GM12878 (cell line): ENCODE data around the gene SAMSN1. TPM values are rescaled to one million over a fixed set of nuclear protein-coding genes. Genes with fewer than 3 reads are reported as not detected.

Source experiments
- ATAC-seq: fragments of 200-7000 bp; cut with Tn5 transposase; 3 replicates; pipeline ENCODE4 v1.9.1; 2020; ENCODE audit warnings: mild to moderate bottlenecking, moderate library complexity
- BruUV-seq: library from RNA; stranded (reverse); fragments of 400-500 nt; replicated peaks from 2 replicates; lab custom pipeline; 2021; lab: Mats Ljungman, UMichigan
- CTCF ChIA-PET: fragments of 300-600 bp; sonication (Branson Sonifier 250); formaldehyde crosslinking; extraction: SDS; loops from one replicate; lab custom pipeline; 2021; ENCODE audit warnings: inconsistent platforms; lab: Yijun Ruan, JAX
- POLR2A ChIA-PET: fragments of 350-600 bp; formaldehyde crosslinking; extraction: SDS; loops from one replicate; lab custom pipeline; 2021; ENCODE audit warnings: inconsistent platforms; lab: Charles Lee
- RAD21 ChIA-PET: fragments of 300-600 bp; sonication (Branson Sonifier 250); formaldehyde crosslinking; loops from one replicate; lab custom pipeline; 2023; ENCODE audit warnings: antibody characterized with exemption; ENCODE audit not compliant: unreplicated experiment; lab: Charles Lee
- SMC1A ChIA-PET: fragments of 300-600 bp; sonication (Branson Sonifier 250); formaldehyde crosslinking; loops from one replicate; lab custom pipeline; 2023; ENCODE audit not compliant: unreplicated experiment, uncharacterized antibody; lab: Charles Lee
- DNase-seq: peaks from one replicate; pipeline ENCODE4 v3.0.0-alpha.2; 2011; ENCODE audit warnings: low read depth, low spot score
- FAIRE-seq: peaks from 3 replicates; lab custom pipeline; 2011; peaks lifted over from hg19 to GRCh38; lab: Jason Lieb, UNC
- H2AFZ ChIP-seq: 2 replicates; pipeline ENCODE4 v1.6.0; 2011; ENCODE audit warnings: low read depth, low read length, control low read depth; ENCODE audit not compliant: control insufficient read depth
- H3K27ac ChIP-seq: 2 replicates; pipeline ENCODE4 v1.5.1; 2011; ENCODE audit warnings: control low read depth; ENCODE audit not compliant: control insufficient read depth, insufficient read depth
- H3K27me3 ChIP-seq, 2 experiments: replicated peaks in 1 of 2; 2 replicates each; pipeline versions ENCODE4 v1.6.0 to v1.6.1; 2011; ENCODE audit warnings: low read length in 1 of 2; ENCODE audit not compliant: control insufficient read depth in 2 of 2, insufficient read depth in 2 of 2
- H3K36me3 ChIP-seq, 2 experiments: 2 replicates each; pipeline ENCODE4 v1.5.1; 2011; ENCODE audit warnings: low read length in 1 of 2; ENCODE audit not compliant: control insufficient read depth in 2 of 2, insufficient read depth in 2 of 2
- H3K4me1 ChIP-seq: 2 replicates; pipeline ENCODE4 v1.6.1; 2011; ENCODE audit warnings: mild to moderate bottlenecking, low read length, moderate library complexity, mixed read lengths; ENCODE audit not compliant: control insufficient read depth, insufficient read depth
- H3K4me2 ChIP-seq: 2 replicates; pipeline ENCODE4 v1.6.0; 2011; ENCODE audit warnings: control low read depth; ENCODE audit not compliant: control insufficient read depth, insufficient read depth
- H3K4me3 ChIP-seq: fragments of 200-600 bp; sonication (generic); 2 replicates; pipeline ENCODE4 v1.5.1; 2016
- H3K79me2 ChIP-seq: 2 replicates; pipeline ENCODE4 v1.6.0; 2011; ENCODE audit warnings: low read length; ENCODE audit not compliant: control insufficient read depth, insufficient read depth
- H3K9ac ChIP-seq: 2 replicates; pipeline ENCODE4 v1.8.0; 2011; ENCODE audit warnings: low read length, control low read depth, mixed read lengths; ENCODE audit not compliant: control insufficient read depth, insufficient read depth
- H3K9me3 ChIP-seq: replicated peaks from 3 replicates; pipeline ENCODE4 v1.5.1; 2011; ENCODE audit warnings: mild to moderate bottlenecking, low read length; ENCODE audit not compliant: control insufficient read depth, insufficient read depth
- H4K20me1 ChIP-seq: 2 replicates; pipeline ENCODE4 v1.6.0; 2011; ENCODE audit not compliant: control insufficient read depth, insufficient read depth
- BMI1 ChIP-seq: fragments of 450-650 bp; IDR thresholded peaks from 2 replicates; pipeline ENCODE4 v1.6.1; 2016; ENCODE audit warnings: mild to moderate bottlenecking, moderate library complexity, borderline replicate concordance
- BRCA1 ChIP-seq: IDR thresholded peaks from 2 replicates; pipeline ENCODE4 v1.6.1; 2011; ENCODE audit warnings: low read depth, low read length, improper control_type of control experiment
- CHD1 ChIP-seq: IDR thresholded peaks from 2 replicates; pipeline ENCODE4 v1.6.1; 2012; ENCODE audit warnings: low read depth, low read length, improper control_type of control experiment
- EED ChIP-seq: sonication (generic); IDR thresholded peaks from 2 replicates; pipeline ENCODE4 v1.6.1; 2016; ENCODE audit warnings: antibody characterized with exemption, low read depth
- IKZF2 ChIP-seq, 2 experiments: fragments of 450-650 bp; IDR thresholded peaks; 2 replicates each; pipeline ENCODE4 v1.6.1; 2017; ENCODE audit warnings: mild to moderate bottlenecking in 2 of 2, moderate library complexity in 2 of 2
- IRF4 ChIP-seq: IDR thresholded peaks from 2 replicates; pipeline ENCODE4 v1.6.1; 2011; ENCODE audit warnings: low read depth, low read length
- JUND ChIP-seq: IDR thresholded peaks from 2 replicates; pipeline ENCODE4 v1.6.1; 2012; ENCODE audit warnings: low read depth, mild to moderate bottlenecking, low read length, improper control_type of control experiment, moderate library complexity
- KDM1A ChIP-seq: fragments of 200-600 bp; sonication (generic); IDR thresholded peaks from 2 replicates; pipeline ENCODE4 v1.6.1; 2016; ENCODE audit warnings: borderline replicate concordance
- NFYA ChIP-seq: IDR thresholded peaks from 2 replicates; pipeline ENCODE4 v1.6.1; 2011; ENCODE audit warnings: low read depth, mild to moderate bottlenecking, low read length, improper control_type of control experiment, borderline replicate concordance
- POLR2AphosphoS2 ChIP-seq: IDR thresholded peaks from 2 replicates; pipeline ENCODE4 v1.6.1; 2011; ENCODE audit warnings: low read depth, mild to moderate bottlenecking, low read length, improper control_type of control experiment, moderate library complexity
- RELA ChIP-seq: fragments of 450-650 bp; IDR thresholded peaks from 2 replicates; pipeline ENCODE4 v1.8.0; 2014; ENCODE audit warnings: borderline replicate concordance; ENCODE audit not compliant: partially characterized antibody
- SIN3A ChIP-seq: IDR thresholded peaks from 2 replicates; pipeline ENCODE4 v1.6.1; 2012; ENCODE audit warnings: low read depth, low read length, improper control_type of control experiment
- YBX1 ChIP-seq: fragments of 450-650 bp; IDR thresholded peaks from 2 replicates; pipeline ENCODE4 v1.6.1; 2016; ENCODE audit warnings: antibody characterized with exemption
- ZNF384 ChIP-seq: IDR thresholded peaks from 2 replicates; pipeline ENCODE4 v1.6.1; 2012; ENCODE audit warnings: low read depth, mild to moderate bottlenecking, low read length, improper control_type of control experiment, borderline replicate concordance
- WGBS: methylation state at CpG from one replicate; pipeline ENCODE4 v1.1.6; 2016; ENCODE audit warnings: low lambda C conversion rate; ENCODE audit not compliant: insufficient replicate concordance, insufficient coverage; ENCODE audit errors: missing lambda C conversion rate; 5-methylcytosine and 5-hydroxymethylcytosine counted together
- in situ Hi-C: fragments of 300-500 bp; cut with MboI; formaldehyde crosslinking; loops from 9 replicates; pipeline ENCODE4 v1.14.3; 2018; ENCODE audit warnings: mixed read lengths
- intact Hi-C: fragments of 100-400 bp; cut with micrococcal nuclease; formaldehyde crosslinking; loops from one replicate; pipeline ENCODE4 v1.14.2; 2022; ENCODE audit not compliant: unreplicated experiment
- polyA plus RNA-seq, 11 experiments: library from polyadenylated mRNA; depleted of rRNA in 4 of 11; unstranded in 6 of 11; stranded (reverse) in 5 of 11; fragments of >200 nt; fragmentation: Nextera tagmentation in 4 of 11; fragmentation: Illumina TruSeq in 1 of 11; extraction: Ambion mirVana in 4 of 11; extraction: Trizol in 1 of 11; gene quantifications; 1 replicate in 1 of 11; 2 replicates in 10 of 11; pipeline versions ENCODE4 v1.2.1 to v1.2.3, GENCODE V29; 2011 to 2016; ENCODE audit warnings: inconsistent platforms in 2 of 11, missing spikeins in 2 of 11, low read depth in 1 of 11
- total RNA-seq, 4 experiments: library from RNA; depleted of rRNA in 3 of 4; stranded (reverse); fragments of >200 nt in 3 of 4; fragmentation: Illumina TruSeq in 1 of 4; extraction: Trizol in 1 of 4; gene quantifications; 2 replicates each; pipeline versions ENCODE4 v1.2.1 to v1.2.3, GENCODE V29; 2013 to 2021
- TF ChIP-seq, protein P1 (sequence below): fragments of 450-650 bp; IDR thresholded peaks from 2 replicates; pipeline ENCODE4 v1.6.1; 2017; ENCODE audit warnings: mild to moderate bottlenecking, moderate library complexity
- TF ChIP-seq, protein P2 (sequence below): fragments of 450-650 bp; IDR thresholded peaks from 2 replicates; pipeline ENCODE4 v1.6.1; 2016; ENCODE audit warnings: mild to moderate bottlenecking, moderate library complexity, borderline replicate concordance
- TF ChIP-seq, protein P3 (sequence below): fragments of 450-650 bp; IDR thresholded peaks from 2 replicates; pipeline ENCODE4 v1.6.1; 2016; ENCODE audit warnings: mild to moderate bottlenecking

Gene SAMSN1
- total and polyA plus RNA-seq, 10 of the 15 experiments (the other 5 are each of a cell fraction or from before 2014, with no cell fraction given): 23.2 to 102 (median 44.9) TPM

DNA sequence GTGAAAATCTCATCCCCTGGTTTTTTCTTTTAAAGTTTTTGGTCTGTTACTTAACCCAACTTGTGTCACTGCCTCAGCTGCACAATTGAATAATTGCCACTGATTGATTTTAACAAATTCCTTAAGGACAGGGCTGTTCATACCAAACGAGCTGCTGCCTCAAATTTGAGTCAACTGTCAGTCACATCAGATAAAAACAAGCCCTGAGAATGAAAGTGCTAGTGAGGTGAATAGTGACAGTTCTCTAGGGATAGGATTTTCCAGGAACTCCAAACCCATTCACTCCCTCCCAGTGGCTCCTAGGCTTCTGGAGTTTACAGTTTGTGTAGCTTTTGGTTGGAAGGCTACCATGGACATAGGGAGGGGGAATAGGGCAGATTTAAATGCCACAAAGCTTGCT lies 79.4 kb downstream of the SAMSN1 start:
- Histone ChIP-seq H3K4me2 (no peak overlapping the region), H2AFZ (no peak overlapping the region), H3K27ac (no peak overlapping the region), H3K27me3 (no peaks in the 10 kb centered on the region), H3K9ac (no peak overlapping the region), H3K4me3 (no peak overlapping the region), H4K20me1 (no peaks in the 10 kb centered on the region), H3K36me3 (no peaks in the 10 kb centered on the region), H3K79me2 (no peaks in the 10 kb centered on the region), H3K9me3 (no peaks in the 10 kb centered on the region), H3K4me1 (no peaks in the 10 kb centered on the region)
- DNase-seq: no peak
- intact Hi-C loops (no loop called here), in situ Hi-C loops (no loop called here)
- SMC1A ChIA-PET: interaction anchor here (0.7 to 2.5 kb wide), 7 partner anchors 14 to 275 kb away, joined by 3 to 11 read pairs (median 3); no protein-coding TSS in a partner anchor
- FAIRE-seq: no peak
- WGBS: 13% methylated on average over 1 of the region's 1 CpG
- POLR2A ChIA-PET: no interaction called here
- CTCF ChIA-PET: interaction anchor here (1.1 to 1.6 kb wide), 2 partner anchors 8 to 13 kb away, joined by 3 to 4 read pairs; no protein-coding TSS in a partner anchor
- RAD21 ChIA-PET: no interaction called here
- no peak for ATAC-seq
- no TSS peak for BruUV-seq
- no peak for TF ChIP-seq EED
- no peak for TF ChIP-seq NFYA
- no peak for TF ChIP-seq BMI1
- no peak for TF ChIP-seq IRF4
- TF ChIP-seq CHD1: no peak
- TF ChIP-seq IKZF2 (IDR thresholded peaks at IDR 0.05): no peak
- TF ChIP-seq KDM1A: no peak
- no peak for TF ChIP-seq YBX1
- TF ChIP-seq BRCA1: no peak
- TF ChIP-seq, protein P1, sequence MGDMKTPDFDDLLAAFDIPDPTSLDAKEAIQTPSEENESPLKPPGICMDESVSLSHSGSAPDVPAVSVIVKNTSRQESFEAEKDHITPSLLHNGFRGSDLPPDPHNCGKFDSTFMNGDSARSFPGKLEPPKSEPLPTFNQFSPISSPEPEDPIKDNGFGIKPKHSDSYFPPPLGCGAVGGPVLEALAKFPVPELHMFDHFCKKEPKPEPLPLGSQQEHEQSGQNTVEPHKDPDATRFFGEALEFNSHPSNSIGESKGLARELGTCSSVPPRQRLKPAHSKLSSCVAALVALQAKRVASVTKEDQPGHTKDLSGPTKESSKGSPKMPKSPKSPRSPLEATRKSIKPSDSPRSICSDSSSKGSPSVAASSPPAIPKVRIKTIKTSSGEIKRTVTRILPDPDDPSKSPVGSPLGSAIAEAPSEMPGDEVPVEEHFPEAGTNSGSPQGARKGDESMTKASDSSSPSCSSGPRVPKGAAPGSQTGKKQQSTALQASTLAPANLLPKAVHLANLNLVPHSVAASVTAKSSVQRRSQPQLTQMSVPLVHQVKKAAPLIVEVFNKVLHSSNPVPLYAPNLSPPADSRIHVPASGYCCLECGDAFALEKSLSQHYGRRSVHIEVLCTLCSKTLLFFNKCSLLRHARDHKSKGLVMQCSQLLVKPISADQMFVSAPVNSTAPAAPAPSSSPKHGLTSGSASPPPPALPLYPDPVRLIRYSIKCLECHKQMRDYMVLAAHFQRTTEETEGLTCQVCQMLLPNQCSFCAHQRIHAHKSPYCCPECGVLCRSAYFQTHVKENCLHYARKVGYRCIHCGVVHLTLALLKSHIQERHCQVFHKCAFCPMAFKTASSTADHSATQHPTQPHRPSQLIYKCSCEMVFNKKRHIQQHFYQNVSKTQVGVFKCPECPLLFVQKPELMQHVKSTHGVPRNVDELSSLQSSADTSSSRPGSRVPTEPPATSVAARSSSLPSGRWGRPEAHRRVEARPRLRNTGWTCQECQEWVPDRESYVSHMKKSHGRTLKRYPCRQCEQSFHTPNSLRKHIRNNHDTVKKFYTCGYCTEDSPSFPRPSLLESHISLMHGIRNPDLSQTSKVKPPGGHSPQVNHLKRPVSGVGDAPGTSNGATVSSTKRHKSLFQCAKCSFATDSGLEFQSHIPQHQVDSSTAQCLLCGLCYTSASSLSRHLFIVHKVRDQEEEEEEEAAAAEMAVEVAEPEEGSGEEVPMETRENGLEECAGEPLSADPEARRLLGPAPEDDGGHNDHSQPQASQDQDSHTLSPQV: no peak
- no peak for TF ChIP-seq POLR2AphosphoS2
- TF ChIP-seq SIN3A: no peak
- TF ChIP-seq, protein P2, sequence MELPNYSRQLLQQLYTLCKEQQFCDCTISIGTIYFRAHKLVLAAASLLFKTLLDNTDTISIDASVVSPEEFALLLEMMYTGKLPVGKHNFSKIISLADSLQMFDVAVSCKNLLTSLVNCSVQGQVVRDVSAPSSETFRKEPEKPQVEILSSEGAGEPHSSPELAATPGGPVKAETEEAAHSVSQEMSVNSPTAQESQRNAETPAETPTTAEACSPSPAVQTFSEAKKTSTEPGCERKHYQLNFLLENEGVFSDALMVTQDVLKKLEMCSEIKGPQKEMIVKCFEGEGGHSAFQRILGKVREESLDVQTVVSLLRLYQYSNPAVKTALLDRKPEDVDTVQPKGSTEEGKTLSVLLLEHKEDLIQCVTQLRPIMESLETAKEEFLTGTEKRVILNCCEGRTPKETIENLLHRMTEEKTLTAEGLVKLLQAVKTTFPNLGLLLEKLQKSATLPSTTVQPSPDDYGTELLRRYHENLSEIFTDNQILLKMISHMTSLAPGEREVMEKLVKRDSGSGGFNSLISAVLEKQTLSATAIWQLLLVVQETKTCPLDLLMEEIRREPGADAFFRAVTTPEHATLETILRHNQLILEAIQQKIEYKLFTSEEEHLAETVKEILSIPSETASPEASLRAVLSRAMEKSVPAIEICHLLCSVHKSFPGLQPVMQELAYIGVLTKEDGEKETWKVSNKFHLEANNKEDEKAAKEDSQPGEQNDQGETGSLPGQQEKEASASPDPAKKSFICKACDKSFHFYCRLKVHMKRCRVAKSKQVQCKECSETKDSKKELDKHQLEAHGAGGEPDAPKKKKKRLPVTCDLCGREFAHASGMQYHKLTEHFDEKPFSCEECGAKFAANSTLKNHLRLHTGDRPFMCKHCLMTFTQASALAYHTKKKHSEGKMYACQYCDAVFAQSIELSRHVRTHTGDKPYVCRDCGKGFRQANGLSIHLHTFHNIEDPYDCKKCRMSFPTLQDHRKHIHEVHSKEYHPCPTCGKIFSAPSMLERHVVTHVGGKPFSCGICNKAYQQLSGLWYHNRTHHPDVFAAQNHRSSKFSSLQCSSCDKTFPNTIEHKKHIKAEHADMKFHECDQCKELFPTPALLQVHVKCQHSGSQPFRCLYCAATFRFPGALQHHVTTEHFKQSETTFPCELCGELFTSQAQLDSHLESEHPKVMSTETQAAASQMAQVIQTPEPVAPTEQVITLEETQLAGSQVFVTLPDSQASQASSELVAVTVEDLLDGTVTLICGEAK: no peak
- no peak for TF ChIP-seq JUND
- no peak for TF ChIP-seq RELA
- TF ChIP-seq, protein P3, sequence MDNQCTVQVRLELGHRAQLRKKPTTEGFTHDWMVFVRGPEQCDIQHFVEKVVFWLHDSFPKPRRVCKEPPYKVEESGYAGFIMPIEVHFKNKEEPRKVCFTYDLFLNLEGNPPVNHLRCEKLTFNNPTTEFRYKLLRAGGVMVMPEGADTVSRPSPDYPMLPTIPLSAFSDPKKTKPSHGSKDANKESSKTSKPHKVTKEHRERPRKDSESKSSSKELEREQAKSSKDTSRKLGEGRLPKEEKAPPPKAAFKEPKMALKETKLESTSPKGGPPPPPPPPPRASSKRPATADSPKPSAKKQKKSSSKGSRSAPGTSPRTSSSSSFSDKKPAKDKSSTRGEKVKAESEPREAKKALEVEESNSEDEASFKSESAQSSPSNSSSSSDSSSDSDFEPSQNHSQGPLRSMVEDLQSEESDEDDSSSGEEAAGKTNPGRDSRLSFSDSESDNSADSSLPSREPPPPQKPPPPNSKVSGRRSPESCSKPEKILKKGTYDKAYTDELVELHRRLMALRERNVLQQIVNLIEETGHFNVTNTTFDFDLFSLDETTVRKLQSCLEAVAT: no peak
- no peak for TF ChIP-seq ZNF384
